ENCODE measurements around the gene SHISA9.

The SHISA9 gene

GRCh38 chr16:13036600-13036999 lies 135.2 kb downstream of the SHISA9 start:
- DNase-seq: no peak

DNA sequence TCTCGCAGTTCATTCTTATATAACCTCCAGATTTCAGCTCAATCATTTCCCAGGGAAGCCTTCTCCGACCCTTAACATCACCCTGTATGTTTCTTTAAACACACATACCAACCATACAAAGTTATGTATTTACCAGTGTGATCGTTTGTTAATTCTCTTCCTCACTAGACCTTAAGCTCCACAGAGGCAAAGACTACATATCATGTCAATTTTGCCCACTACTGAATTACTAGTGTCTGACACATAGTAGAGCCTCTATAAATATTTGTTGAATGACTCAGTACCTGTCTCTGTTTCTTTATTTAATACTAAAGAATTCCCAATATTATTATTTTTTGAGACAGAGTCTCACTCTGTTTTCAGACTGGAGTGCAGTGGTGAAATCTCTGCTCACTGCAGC lies 137.2 kb downstream of the SHISA9 start:
- DNase-seq: no peak

DNA sequence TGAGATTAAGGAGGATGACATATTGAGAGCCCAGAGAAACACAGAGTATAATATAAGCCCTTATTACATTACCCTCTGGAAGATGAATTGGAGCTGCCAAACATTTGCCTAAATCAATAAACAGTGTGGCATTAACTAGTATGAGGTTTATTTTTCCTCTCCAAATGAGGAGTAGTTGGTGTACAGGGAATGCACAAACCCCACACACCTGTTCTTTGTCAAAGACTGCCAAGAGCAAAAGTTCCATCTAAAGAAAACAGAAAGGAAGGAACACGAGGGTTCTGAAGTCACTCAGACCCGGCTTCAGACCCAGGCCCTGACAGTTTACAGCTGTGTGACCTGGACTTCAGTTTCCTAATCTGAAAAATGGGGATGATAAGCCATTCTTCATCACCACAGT lies 138.1 kb downstream of the SHISA9 start:
- no peak for DNase-seq

DNA sequence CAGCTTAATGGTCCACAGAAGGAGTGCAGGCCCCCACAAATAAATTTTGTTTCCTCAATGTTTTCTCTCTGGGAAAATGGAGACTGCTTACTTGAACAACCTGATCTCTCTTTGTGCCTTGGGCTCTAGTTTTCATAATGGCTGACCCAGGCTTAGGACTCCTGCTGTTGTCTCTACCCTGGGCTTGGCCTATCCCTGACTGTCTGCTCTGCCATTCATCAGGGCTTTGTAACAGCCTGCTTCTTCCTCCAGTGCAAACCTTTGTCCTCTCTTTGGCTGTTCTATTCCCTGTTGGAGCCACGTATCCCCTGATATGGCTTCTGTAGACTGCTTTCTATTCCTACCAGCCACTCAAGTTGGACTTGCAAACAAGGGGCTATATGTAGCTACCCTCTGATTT lies 139.8 kb downstream of the SHISA9 start:
- no peak for DNase-seq

DNA sequence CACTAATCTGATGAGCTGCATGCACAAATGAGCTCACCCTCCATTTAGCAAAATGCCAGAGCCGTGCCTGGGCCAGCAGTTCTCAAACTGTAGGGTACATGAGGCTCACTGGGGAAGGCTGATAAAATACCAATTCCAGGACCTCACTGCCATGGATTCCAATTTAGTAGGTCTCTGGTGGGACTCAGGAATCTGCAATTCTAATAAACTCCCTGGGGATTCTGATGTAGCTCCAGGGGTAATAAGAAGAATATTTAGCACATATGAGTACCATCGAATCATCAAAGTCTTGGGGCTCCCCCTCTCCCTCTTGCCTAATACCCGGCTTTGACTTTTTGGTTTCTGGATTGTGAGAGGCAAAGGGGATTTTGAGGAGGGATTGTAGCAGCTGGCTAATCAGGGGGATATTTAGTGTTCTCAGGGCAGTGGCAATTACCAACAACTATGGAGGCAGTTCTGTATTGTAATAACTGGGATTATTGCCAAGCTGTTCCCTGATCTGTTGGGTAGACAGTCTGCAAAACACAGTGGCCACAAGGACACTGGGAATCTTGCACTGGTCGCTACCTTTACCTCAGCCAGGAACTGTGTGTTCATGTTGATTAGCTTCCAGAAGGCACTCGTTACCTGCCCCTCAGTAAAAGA lies 140.4 kb downstream of the SHISA9 start:
- no peak for DNase-seq

DNA sequence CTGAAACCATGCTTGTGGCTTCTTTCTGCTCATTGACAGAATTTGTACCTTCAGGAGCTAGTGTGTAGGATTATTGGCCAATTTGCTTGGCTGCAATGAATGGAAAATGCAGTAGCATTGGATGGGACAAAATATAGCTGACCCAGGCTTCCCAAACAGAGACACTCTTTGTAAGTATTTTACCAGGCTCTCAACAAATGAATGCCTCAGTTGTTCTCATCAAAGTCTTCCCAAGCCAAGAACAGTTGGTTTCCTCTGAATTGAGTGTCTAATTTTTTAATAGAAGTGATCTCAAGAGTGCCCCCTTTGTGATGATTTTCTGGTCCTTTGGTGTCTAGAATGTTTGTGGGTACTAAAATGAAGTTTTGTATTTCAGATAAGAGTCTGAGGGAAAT lies 140.9 kb downstream of the SHISA9 start:
- DNase-seq: no peak

GRCh38 chr16:13046061-13046821 lies 144.8 kb downstream of the SHISA9 start:
- DNase-seq: no peak

DNA sequence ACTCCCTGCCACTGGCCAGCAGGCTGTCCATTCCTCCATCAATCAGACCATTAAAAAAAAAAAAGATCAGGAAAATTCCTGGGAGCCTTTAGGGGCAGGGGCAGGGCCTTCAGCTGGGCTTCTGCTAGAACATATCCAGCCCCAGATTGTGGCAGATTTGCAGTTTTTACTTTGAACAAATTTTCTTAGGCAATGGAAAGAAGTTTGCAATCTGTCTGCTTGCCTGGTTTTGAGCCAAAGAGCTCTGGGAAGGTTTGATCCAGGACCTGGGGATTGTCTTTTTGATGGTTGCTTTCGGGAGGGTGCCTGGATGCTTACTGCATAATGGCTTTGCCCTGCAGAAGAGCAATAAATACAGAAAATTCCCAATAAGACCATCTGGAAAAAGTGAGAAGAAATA lies 145.9 kb downstream of the SHISA9 start:
- DNase-seq: no peak

GRCh38 chr16:13049688-13050087 lies 148.3 kb downstream of the SHISA9 start:
- no peak for DNase-seq

- no peak for DNase-seq
These were observed 151.0 kb downstream of the SHISA9 start for GRCh38 chr16:13052431-13052830.

- no peak for DNase-seq
These were observed 154.1 kb downstream of the SHISA9 start for GRCh38 chr16:13055480-13055879.

DNA sequence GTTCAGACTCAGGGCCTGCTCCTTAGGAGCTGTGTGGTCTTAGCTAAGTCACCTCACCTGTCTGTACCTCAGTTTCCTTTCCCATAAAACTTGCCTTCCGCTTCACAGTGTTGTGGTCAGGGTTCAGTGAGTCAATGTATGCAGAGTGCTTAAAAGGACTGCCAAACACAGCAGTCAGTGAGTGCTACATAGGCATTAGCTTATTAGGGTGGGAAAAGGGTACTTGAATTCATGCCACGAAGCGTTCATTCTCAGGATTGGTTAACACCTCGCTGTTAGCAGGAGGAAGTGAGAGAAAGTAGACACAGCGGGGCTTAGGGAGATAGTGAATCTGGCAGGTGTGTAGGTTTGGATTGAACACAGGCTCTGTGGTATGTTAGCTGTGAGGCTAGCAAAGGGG lies 155.2 kb downstream of the SHISA9 start:
- DNase-seq: no peak

- DNase-seq: no peak
These were observed 159.5 kb downstream of the SHISA9 start for GRCh38 chr16:13060932-13061331.

- no peak for DNase-seq
These were observed 160.3 kb downstream of the SHISA9 start for GRCh38 chr16:13061691-13062090.

DNA sequence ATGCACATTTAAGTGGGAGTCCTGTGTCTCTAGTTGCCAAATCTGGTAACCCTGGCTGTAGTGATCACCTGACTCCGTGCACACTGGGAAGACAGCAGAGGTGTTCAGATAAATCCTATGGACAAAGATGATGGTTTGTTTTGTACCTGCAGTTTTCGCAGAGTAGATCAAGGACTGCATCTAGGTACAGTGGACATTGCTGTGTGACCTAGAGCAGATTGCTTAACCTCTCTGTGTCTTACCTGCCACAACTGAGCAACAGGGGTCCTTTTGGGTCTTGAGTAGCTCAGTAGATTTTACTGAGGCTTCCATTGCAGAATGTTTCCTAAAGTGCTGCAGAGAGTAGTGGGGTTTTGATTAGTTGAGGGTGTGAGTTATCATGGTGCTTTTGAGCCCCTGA lies 160.8 kb downstream of the SHISA9 start:
- DNase-seq: no peak

DNA sequence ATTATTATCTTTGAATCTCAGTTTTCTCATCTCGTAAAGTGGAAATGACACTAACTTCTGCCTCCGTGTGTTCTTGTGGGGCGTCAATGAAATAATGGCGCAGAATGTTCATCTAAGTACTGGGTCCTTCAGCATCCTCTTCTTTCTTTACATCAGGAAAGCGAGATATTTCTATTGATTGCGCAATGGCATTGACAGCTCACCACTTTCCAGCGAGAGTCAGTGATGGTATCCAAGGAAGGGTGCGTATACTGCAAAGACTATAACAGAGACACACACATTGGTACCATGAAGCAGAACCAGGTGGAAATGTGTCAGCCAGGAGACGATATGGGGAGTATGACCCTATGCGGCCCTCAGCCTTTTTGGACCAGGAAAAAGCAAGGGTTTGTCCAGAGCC lies 162.1 kb downstream of the SHISA9 start:
- DNase-seq: no peak

GRCh38 chr16:13064821-13065220 lies 163.4 kb downstream of the SHISA9 start:
- no peak for DNase-seq

DNA sequence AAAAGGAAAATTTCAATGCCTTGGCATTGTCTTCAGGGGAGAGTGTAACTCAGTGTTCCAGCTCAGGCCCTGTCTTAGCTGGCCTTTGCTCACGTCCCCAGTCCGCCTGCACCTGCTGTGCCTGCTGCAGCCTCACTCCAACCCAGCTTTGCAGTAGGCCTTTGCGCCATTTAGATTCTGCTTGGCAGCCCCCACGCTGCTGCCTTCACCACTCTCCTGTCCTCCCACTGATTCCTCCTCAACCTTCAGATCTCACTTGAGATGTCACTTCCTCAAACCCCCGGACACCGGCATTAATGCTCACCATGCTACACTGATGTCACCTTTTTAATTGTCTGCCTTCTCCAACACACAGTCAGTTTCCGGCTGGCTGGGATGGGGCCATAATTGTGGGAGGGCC lies 166.2 kb downstream of the SHISA9 start:
- DNase-seq: no peak

- DNase-seq: no peak
These were observed 167.7 kb downstream of the SHISA9 start for GRCh38 chr16:13068912-13069583.

- no peak for DNase-seq
These were observed 168.9 kb downstream of the SHISA9 start for GRCh38 chr16:13070268-13070667.

- DNase-seq: no peak
These were observed 175.5 kb downstream of the SHISA9 start for GRCh38 chr16:13076878-13077277.

GRCh38 chr16:13077816-13078215 lies 176.4 kb downstream of the SHISA9 start:
- no peak for DNase-seq

DNA sequence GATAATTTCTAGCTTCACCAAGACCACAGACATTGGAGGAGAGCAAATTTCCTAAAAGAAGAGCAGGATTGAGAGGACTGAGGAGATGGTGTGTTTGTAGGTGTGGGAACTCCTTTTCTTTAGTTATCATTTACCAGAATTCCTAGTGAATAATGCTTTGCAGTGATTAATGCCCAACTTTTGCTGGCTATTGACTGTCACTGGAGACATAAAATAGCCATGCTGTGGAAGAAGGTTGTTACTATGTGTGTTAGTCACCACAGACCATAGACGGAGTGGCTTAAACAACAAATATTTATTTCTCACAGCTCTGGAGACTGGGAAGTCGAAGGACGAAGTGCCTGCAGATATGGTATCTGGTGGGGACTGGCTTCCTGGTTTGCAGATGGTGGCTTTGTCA lies 179.1 kb downstream of the SHISA9 start:
- DNase-seq: no peak

DNA sequence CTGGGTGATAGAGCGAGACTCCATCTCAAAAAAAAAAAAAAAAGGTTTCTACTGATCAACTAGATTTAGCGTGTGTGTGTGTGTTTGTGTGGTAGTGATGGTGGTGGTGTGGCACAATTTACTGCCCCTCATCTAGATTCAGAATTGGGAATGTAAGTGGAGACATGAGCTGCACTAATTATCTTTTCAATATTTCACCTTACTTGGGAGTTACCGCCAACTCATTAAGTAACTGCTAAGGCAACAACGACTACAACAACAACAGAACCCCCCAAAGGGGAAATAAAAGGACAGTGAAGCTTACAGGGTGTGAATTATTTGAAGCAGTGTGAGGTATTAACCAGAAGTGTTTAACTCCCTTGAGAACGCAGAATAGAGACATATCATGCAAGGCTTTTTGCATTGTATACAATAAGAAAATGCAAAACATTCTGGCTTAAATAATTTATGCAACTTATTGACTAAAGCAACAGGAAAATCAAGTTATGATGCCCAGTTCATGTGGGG lies 180.5 kb downstream of the SHISA9 start:
- DNase-seq: no peak

All from bone marrow (tissue), 2 donors.